Chondrocyte (in vitro differentiated cells): ENCODE measurements around the gene LYSET. TPM values are rescaled to one million over a fixed set of nuclear protein-coding genes. Genes with fewer than 3 reads are reported as not detected.

Experiments
- DNase-seq: peaks from one replicate; pipeline ENCODE4 v3.0.0; 2021; ENCODE audit warnings: mixed read lengths, low spot score
- H3K27ac Mint-ChIP-seq: one replicate; pipeline ENCODE4 v1.8.0; 2021; ENCODE audit warnings: mild to moderate bottlenecking, moderate library complexity, mixed read lengths; ENCODE audit not compliant: unreplicated experiment
- H3K27me3 Mint-ChIP-seq: 2 replicates; pipeline ENCODE4 v1.8.0; 2021; ENCODE audit warnings: low read depth, mixed read lengths
- H3K36me3 Mint-ChIP-seq: 2 replicates; pipeline ENCODE4 v1.8.0; 2021; ENCODE audit warnings: low read depth, mixed read lengths
- H3K4me1 Mint-ChIP-seq: 2 replicates; pipeline ENCODE4 v1.8.0; 2021; ENCODE audit warnings: low read depth, mild to moderate bottlenecking, mixed read lengths
- H3K4me3 Mint-ChIP-seq: one replicate; pipeline ENCODE4 v1.8.0; 2021; ENCODE audit warnings: mild to moderate bottlenecking, moderate library complexity, mixed read lengths; ENCODE audit not compliant: unreplicated experiment
- H3K9me3 Mint-ChIP-seq: 2 replicates; pipeline ENCODE4 v1.8.0; 2021; ENCODE audit warnings: low read depth, mixed read lengths
- CTCF ChIP-seq: fragments of 200-600 bp; sonication (generic); IDR thresholded peaks from 2 replicates; pipeline ENCODE4 v1.5.0; 2021; ENCODE audit warnings: antibody characterized with exemption, mild to moderate bottlenecking, moderate library complexity
- total RNA-seq: library from RNA; stranded (reverse); gene quantifications from 3 replicates; pipeline ENCODE4 v1.2.1, GENCODE V29; 2021

LYSET gene
- total RNA-seq, 1 donor from 2014 or later, result 14.9 TPM

GRCh38 chr14:93234798-93235197, 49.7 kb downstream of the LYSET start:
- Mint-ChIP-seq H3K27ac (no peak overlapping the region), H3K9me3 (peaks cover 3% of the 10 kb centered on the region), H3K27me3 (no peaks in the 10 kb centered on the region), H3K4me1 (no peaks in the 10 kb centered on the region), H3K36me3 (peaks cover 1% of the 10 kb centered on the region), H3K4me3 (no peak overlapping the region)
- no peak for TF ChIP-seq CTCF
- no peak for DNase-seq

Other genes starting within 250 kb of the LYSET start
- 27.7 to 31.2 TPM (median 28.2 TPM) in 3 replicates for gene ITPK1, start 69.4 kb upstream of the LYSET start, total RNA-seq
- 14.5 to 18.1 TPM (median 16.7 TPM) in 3 replicates for gene MOAP1, start 420 bp upstream of the LYSET start, total RNA-seq
- 5.3 to 11.7 TPM (median 5.7 TPM) in 3 replicates for gene GON7, start 21.7 kb downstream of the LYSET start, total RNA-seq
- 15.3 to 27.1 TPM (median 16.6 TPM) in 3 replicates for gene UBR7, start 21.9 kb downstream of the LYSET start, total RNA-seq
- 43.5 to 57.9 TPM (median 44.4 TPM) in 3 replicates for gene BTBD7, start 147.7 kb downstream of the LYSET start, total RNA-seq
- gene COX8C, start 161.9 kb downstream of the LYSET start, total RNA-seq, result not detected in 3 replicates
- gene UNC79, start 245.6 kb downstream of the LYSET start, total RNA-seq, result 0.10 to 0.19 TPM (median 0.15 TPM) in 3 replicates